Head of caudate nucleus (tissue), 42 donors: Measurements from ENCODE around the gene PRRC1.
"Not testable (repeated sequence)": the region's sequence is repeated elsewhere in the genome, so short reads cannot be mapped to it uniquely, and the experiment has no call there.

Experiments
- DNase-seq, 42 donors: peaks; one replicate each; pipeline versions ENCODE4 v3.0.0 to v3.0.0-alpha.2; 2020 to 2021; ENCODE audit warnings: mixed read lengths in 7 of 42
- intact Hi-C: fragments of 100-400 bp; cut with DNase I; formaldehyde crosslinking; loops from one replicate; pipeline ENCODE4 v1.15.0; 2022

The PRRC1 gene

DNA sequence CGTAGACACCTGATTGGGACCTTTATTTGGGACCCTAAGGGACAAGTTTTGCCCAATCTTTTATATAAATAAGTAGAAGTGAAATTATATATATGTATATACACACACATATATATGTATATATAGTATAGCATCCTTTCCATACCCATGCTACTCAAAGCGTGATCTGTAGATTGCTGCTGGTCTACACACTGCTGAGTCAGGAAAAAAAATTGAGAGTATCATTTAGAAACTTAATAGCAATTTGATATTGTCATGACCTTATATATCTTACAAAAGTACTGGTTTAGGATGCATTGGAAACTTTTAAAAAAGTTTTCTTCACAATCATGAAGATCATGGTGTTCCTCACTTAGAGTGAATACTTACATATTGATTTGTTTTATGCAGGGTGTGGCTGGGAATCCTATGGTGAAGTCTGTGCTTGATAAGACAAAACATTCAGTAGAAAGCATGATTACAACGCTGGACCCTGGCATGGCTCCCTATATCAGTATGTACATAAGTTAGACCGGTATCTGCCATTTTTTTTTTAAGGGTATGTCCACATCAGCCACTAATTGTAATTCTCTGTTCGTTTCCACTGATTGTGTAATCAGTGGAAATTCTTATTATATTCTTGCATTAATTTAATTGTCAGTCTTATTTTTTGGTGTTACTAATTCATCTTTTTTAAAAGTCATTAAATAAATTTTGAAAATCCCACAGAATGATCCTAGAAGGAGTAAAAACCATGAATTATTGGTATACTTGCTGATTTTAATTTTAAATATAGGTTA, 12.7 kb downstream of the PRRC1 start:
- no peak for DNase-seq
- intact Hi-C loops = no loop called here

DNA sequence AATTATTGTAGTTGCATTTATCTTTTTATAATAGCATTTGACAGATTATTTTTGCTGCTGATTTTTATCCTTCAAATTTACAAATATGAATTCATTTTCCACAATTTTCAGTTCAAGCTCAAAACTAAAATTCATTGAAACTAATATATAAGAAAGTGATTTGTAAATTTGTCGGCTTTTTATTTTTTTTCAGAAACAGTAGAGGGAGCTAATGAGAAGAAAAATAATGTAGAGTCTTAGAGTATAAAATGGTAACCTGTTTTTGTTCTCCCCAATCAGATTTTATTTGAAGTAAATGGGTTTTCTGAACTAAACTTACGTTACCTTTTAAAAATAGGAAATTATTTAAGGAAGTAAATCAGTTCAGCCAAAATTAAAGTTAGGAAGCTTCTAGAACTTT, 19.2 kb downstream of the PRRC1 start:
- intact Hi-C loops = no loop called here
- no peak for DNase-seq

GRCh38 chr5:127540553-127540952, 23.1 kb downstream of the PRRC1 start:
- DNase-seq, intact Hi-C loops: not testable (repeated sequence)

GRCh38 chr5:127545249-127545648, 27.8 kb downstream of the PRRC1 start:
- intact Hi-C loops, DNase-seq: not testable (repeated sequence)

DNA sequence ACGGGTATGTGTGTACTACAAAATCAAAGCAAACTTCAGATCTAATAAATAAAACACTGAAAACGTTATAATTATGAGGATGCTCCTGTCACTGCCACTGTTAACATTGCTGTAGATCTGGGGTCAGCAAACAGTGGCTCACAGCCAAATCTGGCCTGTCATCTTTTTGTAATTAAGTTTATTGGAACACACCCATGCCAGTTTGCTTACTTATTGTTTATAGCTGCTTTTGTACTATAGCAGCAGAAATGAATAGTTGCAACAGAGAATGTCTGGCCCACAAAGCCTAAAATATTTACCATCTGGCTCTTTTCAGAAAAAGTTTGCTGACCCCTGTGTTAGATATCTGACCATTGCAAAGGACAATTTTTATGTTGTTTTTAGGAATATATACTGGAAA, 32.1 kb downstream of the PRRC1 start:
- DNase-seq = no peak
- intact Hi-C loops = no loop called here

GRCh38 chr5:127550652-127551409, 33.4 kb downstream of the PRRC1 start:
- intact Hi-C loops = no loop called here
- no peak for DNase-seq

DNA sequence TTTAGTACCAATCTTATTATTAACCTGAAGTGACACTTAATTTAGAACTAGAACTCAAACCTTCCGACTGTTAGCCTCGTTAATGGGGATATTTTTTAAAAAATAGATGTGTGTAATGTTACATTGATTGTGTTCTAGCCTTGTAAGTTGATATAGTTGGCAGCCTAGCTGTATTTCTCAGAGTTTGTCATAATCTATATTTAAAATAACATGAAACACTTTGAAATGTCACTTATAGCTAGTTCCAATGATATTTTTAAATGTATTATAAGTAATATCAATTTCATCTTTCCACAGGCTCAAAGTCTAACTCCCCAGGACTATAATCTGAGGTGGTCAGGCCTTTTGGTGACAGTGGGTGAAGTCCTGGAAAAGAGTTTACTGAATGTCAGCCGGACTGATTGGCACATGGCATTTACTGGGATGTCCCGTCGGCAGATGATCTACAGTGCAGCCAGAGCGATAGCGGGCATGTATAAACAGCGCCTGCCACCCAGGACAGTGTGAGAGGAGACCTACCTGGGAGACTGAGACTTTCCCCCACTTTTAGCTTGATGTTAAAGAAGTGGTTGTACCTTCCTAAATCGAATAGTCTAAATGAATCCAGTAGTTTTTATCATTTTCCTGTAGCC, 34.1 kb downstream of the PRRC1 start:
- no peak for DNase-seq
- intact Hi-C loops = no loop called here

GRCh38 chr5:127555826-127556225, 38.4 kb downstream of the PRRC1 start:
- intact Hi-C loops = no loop called here
- no peak for DNase-seq

DNA sequence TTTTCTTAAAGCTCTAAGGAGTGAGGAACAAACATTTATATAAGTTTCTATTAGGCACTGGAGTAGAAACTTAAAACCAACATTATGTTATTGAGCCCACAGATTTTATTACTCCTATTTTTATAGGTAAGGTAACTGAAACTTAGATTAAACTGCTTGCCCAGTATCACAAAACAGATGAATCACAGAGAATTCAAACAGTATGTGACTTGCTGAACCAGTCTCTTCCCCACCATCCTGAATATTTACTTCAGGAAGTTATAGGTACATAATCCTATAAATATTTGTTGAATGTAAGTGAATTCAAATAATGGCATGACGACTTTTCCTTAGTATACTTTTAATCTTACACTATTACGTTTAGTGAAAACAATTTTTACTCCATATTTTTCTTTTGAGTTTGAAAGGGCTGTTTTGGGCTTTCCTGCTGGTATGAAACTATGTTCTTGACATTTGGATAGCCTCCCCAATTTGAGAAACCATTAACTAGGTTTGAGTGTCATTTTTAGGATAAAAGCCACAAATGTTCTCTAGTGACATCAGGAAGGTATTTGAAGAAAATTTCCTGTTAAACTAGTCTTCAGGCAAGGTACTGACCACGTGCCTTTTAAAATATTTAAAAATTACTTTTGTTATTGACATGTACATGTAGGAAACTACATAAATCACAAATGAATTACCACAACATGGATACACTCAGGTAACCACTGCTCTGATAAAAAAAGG, 39.3 kb downstream of the PRRC1 start:
- no peak for DNase-seq
- intact Hi-C loops = no loop called here

DNA sequence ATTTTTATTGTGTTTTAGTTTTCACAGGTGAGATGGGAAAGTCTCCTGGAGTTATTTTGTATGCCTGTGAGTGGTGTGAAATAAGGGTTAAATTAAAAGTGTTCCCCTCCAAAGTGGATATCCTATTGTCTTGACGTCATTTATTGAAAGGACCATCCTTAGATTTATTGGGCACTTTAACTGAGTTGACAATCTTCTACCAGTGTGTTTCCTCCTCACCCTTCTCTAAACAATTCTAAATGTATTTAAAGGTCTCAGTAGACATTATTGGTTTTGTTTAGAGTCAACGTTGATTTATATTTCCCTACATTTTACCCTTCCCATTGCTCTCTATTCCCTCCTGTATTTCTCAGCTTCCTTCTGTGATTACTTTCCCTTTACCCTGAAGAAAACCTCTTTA, 40.8 kb downstream of the PRRC1 start:
- no peak for DNase-seq
- intact Hi-C loops = no loop called here

DNA sequence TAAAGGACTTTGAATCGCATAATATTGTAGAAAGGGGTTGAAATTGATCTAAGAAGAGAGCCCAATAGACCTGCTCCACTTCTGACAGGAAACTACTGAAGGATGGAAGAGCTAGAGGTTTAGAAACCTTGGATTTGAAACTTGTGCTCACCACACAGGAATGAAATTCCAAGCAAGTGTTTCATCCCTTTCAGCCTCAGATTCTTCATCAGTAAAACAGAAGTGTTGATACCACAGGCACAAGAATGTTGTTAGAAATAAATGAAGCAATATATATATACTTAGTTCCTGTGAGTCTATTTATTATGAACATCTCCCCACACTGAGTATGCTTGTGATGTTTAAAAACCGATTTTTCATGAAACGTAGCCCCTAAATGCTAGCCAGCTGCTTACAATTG, 43.8 kb downstream of the PRRC1 start:
- no peak for DNase-seq
- intact Hi-C loops = loop anchor here (5.0 kb wide), 1 partner anchor 641 kb away; no protein-coding TSS in a partner anchor

DNA sequence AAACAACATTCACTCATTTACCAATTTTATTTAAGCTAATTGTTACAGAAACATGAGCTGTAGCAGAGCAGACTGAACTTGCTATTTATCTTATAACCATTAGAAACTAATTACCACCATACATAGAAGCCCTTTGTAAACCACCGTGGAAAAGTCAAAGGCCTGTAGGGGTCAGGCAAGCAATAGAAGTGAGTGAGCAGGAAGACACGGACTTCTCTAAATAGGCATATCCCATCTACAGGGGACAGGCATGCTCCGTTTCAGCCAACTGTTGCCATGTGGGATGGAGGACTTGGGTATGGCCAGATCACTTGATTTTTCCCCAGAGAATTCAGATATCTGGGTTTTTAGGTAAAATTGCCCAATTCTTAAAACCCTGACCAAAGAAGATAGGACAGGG, 44.8 kb downstream of the PRRC1 start:
- DNase-seq = peak in 12 of 42 donors; percentile 3 to 49 (median 14)

DNA sequence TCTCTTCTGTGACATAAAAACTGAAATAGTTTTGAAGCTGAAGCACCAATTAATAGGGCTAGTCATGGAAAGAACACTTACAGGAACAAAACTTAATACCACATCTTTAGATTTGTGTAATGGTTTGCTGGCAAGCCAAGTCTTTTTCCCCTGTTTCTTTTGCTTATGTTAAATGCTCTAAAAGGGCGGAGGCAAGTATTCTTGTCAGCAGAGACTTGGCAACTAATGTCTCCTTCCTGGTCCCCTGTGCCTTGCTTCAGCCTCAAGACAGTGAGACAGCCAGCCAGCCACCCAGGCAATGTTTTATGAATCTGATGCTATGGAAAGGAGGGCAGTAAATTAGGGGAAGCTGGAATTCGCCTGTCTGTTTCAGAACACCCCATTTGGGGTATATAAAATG, 45.7 kb downstream of the PRRC1 start:
- no peak for DNase-seq
- intact Hi-C loops = loop anchor here (5.0 kb wide), 1 partner anchor 639 kb away; no protein-coding TSS in a partner anchor

More for the DNA sequence above, 44.8 kb downstream of the PRRC1 start:
- intact Hi-C loops = loop anchor here (5.0 kb wide), 1 partner anchor 640 kb away; no protein-coding TSS in a partner anchor

DNA sequence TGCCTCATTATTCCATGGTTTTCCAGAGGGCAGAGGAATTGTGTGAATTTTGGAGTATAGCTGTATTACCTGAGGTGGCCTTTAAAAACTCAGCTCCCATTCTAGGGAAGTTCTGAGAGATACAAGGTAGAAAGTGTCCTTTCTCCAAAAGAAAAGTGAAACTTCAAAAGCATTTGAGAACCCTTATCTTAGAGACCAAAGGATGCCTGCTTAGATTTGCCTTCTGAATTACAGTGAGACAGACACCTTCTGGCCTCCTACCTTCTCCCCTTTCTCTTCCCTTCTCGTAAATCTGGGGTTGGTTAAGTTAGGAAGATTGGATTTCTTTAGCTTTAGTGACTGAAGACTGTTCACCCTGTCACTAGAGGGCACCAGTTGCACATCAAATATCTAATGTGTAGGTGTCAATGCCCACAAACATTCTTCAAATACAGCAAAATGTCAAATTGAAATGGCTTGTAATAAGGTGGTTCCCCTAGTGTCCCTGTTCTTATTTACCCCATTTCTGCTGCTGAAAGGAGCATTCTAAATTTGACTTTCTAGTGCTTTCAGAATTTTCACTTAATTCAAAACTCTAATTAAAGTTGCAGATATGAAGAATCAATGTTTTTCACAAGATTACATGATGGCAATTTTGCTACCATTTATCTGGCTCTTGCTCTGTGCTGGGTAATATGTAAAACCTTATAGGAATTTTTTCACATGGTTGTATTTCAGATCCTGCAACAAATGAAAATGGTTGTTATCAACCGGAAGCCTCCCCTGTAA, 46.7 kb downstream of the PRRC1 start:
- peak in 33 of 42 donors; percentile 5 to 80 (median 49) for DNase-seq
- intact Hi-C loops = loop anchor here (5.0 kb wide), 1 partner anchor 638 kb away; no protein-coding TSS in a partner anchor

- intact Hi-C loops = no loop called here
- no peak for DNase-seq
Measured at GRCh38 chr5:127565586-127566270, 48.3 kb downstream of the PRRC1 start.

- intact Hi-C loops = no loop called here
- no peak for DNase-seq
Measured at GRCh38 chr5:127567026-127567768, 49.8 kb downstream of the PRRC1 start.

DNA sequence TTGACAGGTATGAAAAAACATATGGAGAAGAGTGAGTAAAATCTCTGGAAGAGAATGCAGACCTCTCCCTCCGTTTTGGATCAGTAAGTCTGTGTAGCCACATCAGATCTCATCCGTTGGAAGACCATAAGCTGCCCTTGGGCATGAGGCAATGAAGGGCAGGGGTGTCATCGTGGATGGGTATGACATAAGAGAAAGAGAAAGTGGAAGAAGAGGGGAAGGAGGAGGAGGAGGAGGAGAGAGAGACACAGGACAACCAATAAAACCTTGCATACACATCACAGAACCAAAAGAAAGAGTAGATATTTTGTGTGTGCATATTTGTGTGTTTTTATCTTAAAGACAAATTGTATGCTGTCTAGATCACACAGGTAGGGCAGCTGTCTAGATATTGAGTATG, 50.7 kb downstream of the PRRC1 start:
- DNase-seq = no peak
- intact Hi-C loops = no loop called here
